Measurements from ENCODE around the gene PHF24.

The PHF24 gene

GRCh38 chr9:34991607-34992375, 33.7 kb downstream of the PHF24 start:
- Histone ChIP-seq H3K27ac (ENCODE audit: low read length, poor library complexity, severe bottlenecking) (peak overlapping the region; percentile 48), H3K9me3 (ENCODE audit: control insufficient read depth, low read length) (no peaks in the 10 kb centered on the region), H3K4me1 (ENCODE audit: control insufficient read depth, insufficient read depth, low read depth, low read length) (peaks cover 51% of the 10 kb centered on the region), H2AFZ (ENCODE audit: low read depth, low read length) (no peak overlapping the region), H2BK120ac (ENCODE audit: low read depth, low read length) (no peak overlapping the region), H3K27me3 (ENCODE audit: control insufficient read depth in 1 of 2, insufficient read depth in 1 of 2, low read length in 2 of 2) (no peaks in the 10 kb centered on the region), H3K23ac (ENCODE audit: low read length in 2 of 2) (no peak overlapping the region), H2BK5ac (ENCODE audit: low read depth, low read length, poor library complexity, severe bottlenecking) (peak overlapping the region; percentile 25), H2BK15ac (ENCODE audit: low read depth, poor library complexity, severe bottlenecking) (peak overlapping the region; percentile 63), H2AK5ac (ENCODE audit: low read length, severe bottlenecking) (peak overlapping the region; percentile 60), H3K14ac (ENCODE audit: low read length in 2 of 2) (peak overlapping the region in 1 of 2 experiments; percentile 68), H3K4me2 (ENCODE audit: low read length, poor library complexity, severe bottlenecking) (peak overlapping the region; percentile 23), H3K4me3 (ENCODE audit: insufficient read depth in 1 of 2, low read depth in 1 of 2, low read length in 2 of 2) (peak overlapping the region in 1 of 2 experiments; percentile 22), H4K91ac (ENCODE audit: low read length) (peak overlapping the region; percentile 66), H3K4ac (ENCODE audit: low read depth in 1 of 2, low read length in 2 of 2) (peak overlapping the region; percentile 67 to 71), H2BK12ac (ENCODE audit: low read length in 2 of 2) (peak overlapping the region; percentile 23 to 92), H4K8ac (ENCODE audit: low read length) (peak overlapping the region; percentile 60), H3K9ac (ENCODE audit: low read length) (peak overlapping the region; percentile 69), H3K36me3 (ENCODE audit: control insufficient read depth in 1 of 2, insufficient read depth in 2 of 2, low read depth in 1 of 2, low read length in 2 of 2) (peaks cover 17 to 19% of the 10 kb centered on the region in 2 experiments), H3K79me1 (replicated peaks; ENCODE audit: low read length, poor library complexity, severe bottlenecking) (peaks cover 15% of the 10 kb centered on the region), H3K18ac (ENCODE audit: low read depth in 1 of 2, low read length in 2 of 2) (peak overlapping the region; percentile 45 to 75)
- WGBS = 73% methylated on average over 7 of the region's 15 CpGs
- peak; percentile 49 for DNase-seq

- Histone ChIP-seq H3K23ac (ENCODE audit: low read length in 2 of 2) (peak overlapping the region in 1 of 2 experiments; percentile 98), H2AFZ (ENCODE audit: low read depth, low read length) (no peak overlapping the region), H2AK5ac (ENCODE audit: low read length, severe bottlenecking) (peak overlapping the region; percentile 60), H4K8ac (ENCODE audit: low read length) (peak overlapping the region; percentile 60), H2BK5ac (ENCODE audit: low read depth, low read length, poor library complexity, severe bottlenecking) (no peak overlapping the region), H3K4me3 (ENCODE audit: insufficient read depth in 1 of 2, low read depth in 1 of 2, low read length in 2 of 2) (peak overlapping the region in 1 of 2 experiments; percentile 22), H3K18ac (ENCODE audit: low read depth in 1 of 2, low read length in 2 of 2) (peak overlapping the region; percentile 45 to 93), H3K4me2 (ENCODE audit: low read length, poor library complexity, severe bottlenecking) (peak overlapping the region; percentile 23), H2BK15ac (ENCODE audit: low read depth, poor library complexity, severe bottlenecking) (peak overlapping the region; percentile 60), H3K36me3 (ENCODE audit: control insufficient read depth in 1 of 2, insufficient read depth in 2 of 2, low read depth in 1 of 2, low read length in 2 of 2) (peaks cover 24 to 26% of the 10 kb centered on the region in 2 experiments), H3K27me3 (ENCODE audit: control insufficient read depth in 1 of 2, insufficient read depth in 1 of 2, low read length in 2 of 2) (no peaks in the 10 kb centered on the region), H3K79me1 (replicated peaks; ENCODE audit: low read length, poor library complexity, severe bottlenecking) (peaks cover 15% of the 10 kb centered on the region), H3K4me1 (ENCODE audit: control insufficient read depth, insufficient read depth, low read depth, low read length) (peaks cover 52% of the 10 kb centered on the region), H4K91ac (ENCODE audit: low read length) (peak overlapping the region; percentile 62), H3K9ac (ENCODE audit: low read length) (peak overlapping the region; percentile 78), H3K14ac (ENCODE audit: low read length in 2 of 2) (peak overlapping the region in 1 of 2 experiments; percentile 48), H3K9me3 (ENCODE audit: control insufficient read depth, low read length) (no peaks in the 10 kb centered on the region), H2BK12ac (ENCODE audit: low read length in 2 of 2) (peak overlapping the region; percentile 35 to 97), H3K4ac (ENCODE audit: low read depth in 1 of 2, low read length in 2 of 2) (peak overlapping the region; percentile 67 to 95), H2BK120ac (ENCODE audit: low read depth, low read length) (no peak overlapping the region), H3K27ac (ENCODE audit: low read length, poor library complexity, severe bottlenecking) (peak overlapping the region; percentile 48)
- DNase-seq = peak; percentile 95
- 44% methylated on average over 16 of the region's 16 CpGs for WGBS
Measured at GRCh38 chr9:34992376-34992951, 34.4 kb downstream of the PHF24 start.

- Histone ChIP-seq H2BK12ac (ENCODE audit: low read length in 2 of 2) (peak overlapping the region; percentile 6 to 29), H3K27me3 (ENCODE audit: control insufficient read depth in 1 of 2, insufficient read depth in 1 of 2, low read length in 2 of 2) (no peaks in the 10 kb centered on the region), H3K9me3 (ENCODE audit: control insufficient read depth, low read length) (no peaks in the 10 kb centered on the region), H4K91ac (ENCODE audit: low read length) (no peak overlapping the region), H3K4ac (ENCODE audit: low read depth in 1 of 2, low read length in 2 of 2) (peak overlapping the region in 1 of 2 experiments; percentile 95), H2BK5ac (ENCODE audit: low read depth, low read length, poor library complexity, severe bottlenecking) (no peak overlapping the region), H3K18ac (ENCODE audit: low read depth in 1 of 2, low read length in 2 of 2) (peak overlapping the region in 1 of 2 experiments; percentile 54), H2AFZ (ENCODE audit: low read depth, low read length) (no peak overlapping the region), H3K4me3 (ENCODE audit: insufficient read depth in 1 of 2, low read depth in 1 of 2, low read length in 2 of 2) (peak overlapping the region in 1 of 2 experiments; percentile 34), H2AK5ac (ENCODE audit: low read length, severe bottlenecking) (no peak overlapping the region), H3K9ac (ENCODE audit: low read length) (peak overlapping the region; percentile 78), H3K14ac (ENCODE audit: low read length in 2 of 2) (no peak overlapping the region), H3K36me3 (ENCODE audit: control insufficient read depth in 1 of 2, insufficient read depth in 2 of 2, low read depth in 1 of 2, low read length in 2 of 2) (peaks cover 31% of the 10 kb centered on the region in 2 experiments), H3K4me1 (ENCODE audit: control insufficient read depth, insufficient read depth, low read depth, low read length) (peaks cover 52% of the 10 kb centered on the region), H3K4me2 (ENCODE audit: low read length, poor library complexity, severe bottlenecking) (no peak overlapping the region), H2BK15ac (ENCODE audit: low read depth, poor library complexity, severe bottlenecking) (no peak overlapping the region), H4K8ac (ENCODE audit: low read length) (no peak overlapping the region), H3K79me1 (replicated peaks; ENCODE audit: low read length, poor library complexity, severe bottlenecking) (peaks cover 18% of the 10 kb centered on the region), H3K23ac (ENCODE audit: low read length in 2 of 2) (no peak overlapping the region), H2BK120ac (ENCODE audit: low read depth, low read length) (peak overlapping the region; percentile 11), H3K27ac (ENCODE audit: low read length, poor library complexity, severe bottlenecking) (peak overlapping the region; percentile 39)
- DNase-seq = peak; percentile 81
- WGBS = 55% methylated on average over 6 of the region's 10 CpGs
Measured at GRCh38 chr9:34993502-34994259, 35.6 kb downstream of the PHF24 start.

Data from mesenchymal stem cell (in vitro differentiated cells and primary cell).